Measurements from ENCODE around the gene RSF1. TPM values are rescaled to one million over a fixed set of nuclear protein-coding genes. Genes with fewer than 3 reads are reported as not detected.

The RSF1 gene
- total RNA-seq, 2 donors from 2014 or later, result 80.8 to 87.1 TPM

DNA sequence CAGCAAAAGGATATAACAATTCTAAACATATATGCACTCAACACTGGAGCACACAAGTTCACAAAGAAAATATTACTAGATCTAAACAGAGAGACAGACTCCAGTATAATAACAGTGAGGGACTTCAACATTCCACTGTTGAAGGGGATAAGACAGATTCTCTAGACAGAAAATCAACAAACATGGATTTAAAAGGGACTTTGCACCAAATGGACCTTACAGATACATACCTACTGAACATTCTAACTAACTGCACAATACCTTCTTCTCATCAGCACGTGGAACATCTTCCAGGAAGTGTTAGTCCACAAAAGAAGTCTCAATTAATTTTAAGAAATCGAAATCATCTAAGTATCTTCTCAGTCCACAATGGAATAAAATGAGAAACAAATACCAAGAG, 26.6 kb downstream of the RSF1 start:
- no peak for ATAC-seq
- Mint-ChIP-seq H3K27me3 (no peaks in the 10 kb centered on the region), H3K4me1 (peaks cover 57% of the 10 kb centered on the region), H3K4me3 (no peak overlapping the region), H3K36me3 (ENCODE audit: low read depth) (peaks cover 2% of the 10 kb centered on the region), H3K27ac (no peak overlapping the region)
- no peaks in the 10 kb centered on the region for H3K9me3 ChIP-seq (ENCODE audit: control insufficient read depth, low read length, poor library complexity, severe bottlenecking)
- no peak for DNase-seq

DNA sequence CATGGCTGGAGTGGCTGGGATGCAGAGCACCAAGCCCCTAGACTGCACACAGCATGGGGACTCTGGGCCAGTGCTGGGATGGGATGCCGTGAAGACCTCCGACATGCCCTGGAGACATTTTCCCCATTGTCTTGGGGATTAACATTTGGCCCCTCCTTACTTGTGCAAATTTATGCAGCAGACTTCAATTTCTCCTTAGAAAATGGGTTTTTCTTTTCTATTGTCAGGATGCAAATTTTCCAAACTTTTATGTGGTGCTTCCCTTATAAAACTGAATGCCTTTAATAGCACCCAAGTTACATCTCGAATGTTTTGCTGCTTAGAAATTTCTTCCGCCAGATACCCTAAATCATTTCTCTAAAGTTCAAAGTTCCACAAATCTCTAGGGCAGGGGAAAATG, 29.2 kb downstream of the RSF1 start:
- H3K36me3 Mint-ChIP-seq (ENCODE audit: low read depth), result peaks cover 2% of the 10 kb centered on the region
- H3K9me3 ChIP-seq (ENCODE audit: control insufficient read depth, low read length, poor library complexity, severe bottlenecking), result no peaks in the 10 kb centered on the region
- no peak for DNase-seq
- no peak overlapping the region for H3K4me3 Mint-ChIP-seq
- H3K27ac Mint-ChIP-seq, result no peak overlapping the region
- H3K4me1 Mint-ChIP-seq, result peaks cover 62% of the 10 kb centered on the region
- no peak for ATAC-seq
- H3K27me3 Mint-ChIP-seq, result no peaks in the 10 kb centered on the region

DNA sequence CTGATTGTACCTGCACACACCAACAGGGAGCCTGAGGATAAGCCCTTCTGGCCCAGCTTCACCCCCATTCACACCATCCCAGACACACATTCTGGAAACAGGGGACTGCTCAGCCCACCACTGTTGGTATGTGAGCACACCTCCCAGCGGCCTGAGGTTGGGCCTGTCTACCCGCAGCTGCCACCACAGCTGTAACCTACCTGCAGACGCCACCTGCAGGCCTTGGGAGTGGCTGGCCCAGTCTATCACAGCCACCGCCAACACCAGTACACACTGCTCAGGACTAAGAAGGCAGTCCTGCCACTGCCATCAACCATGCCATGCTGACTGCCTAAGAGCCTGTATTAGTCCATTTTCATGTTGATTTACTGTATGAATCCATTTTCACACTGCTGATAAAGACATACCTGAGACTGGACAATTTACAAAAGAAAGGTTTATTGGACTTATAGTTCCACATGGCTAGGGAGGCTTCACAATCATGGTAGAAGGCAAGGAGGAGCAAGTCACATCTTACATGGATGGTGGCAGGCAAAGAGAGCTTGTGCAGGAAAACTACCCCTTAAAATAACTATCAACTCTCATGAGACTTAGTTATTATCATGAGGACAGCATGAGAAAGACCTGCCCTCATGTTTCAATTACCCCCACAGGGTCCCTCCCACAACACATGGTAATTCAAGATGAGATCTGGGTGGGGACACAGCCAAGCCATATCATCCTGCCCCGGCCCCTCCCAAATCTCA, 30.6 kb downstream of the RSF1 start:
- no peak overlapping the region for H3K27ac Mint-ChIP-seq
- ATAC-seq (no peak), DNase-seq (no peak)
- H3K27me3 Mint-ChIP-seq, result no peaks in the 10 kb centered on the region
- H3K36me3 Mint-ChIP-seq (ENCODE audit: low read depth), result peaks cover 2% of the 10 kb centered on the region
- peaks cover 53% of the 10 kb centered on the region for H3K4me1 Mint-ChIP-seq
- no peak overlapping the region for H3K4me3 Mint-ChIP-seq
- no peaks in the 10 kb centered on the region for H3K9me3 ChIP-seq (ENCODE audit: control insufficient read depth, low read length, poor library complexity, severe bottlenecking)

DNA sequence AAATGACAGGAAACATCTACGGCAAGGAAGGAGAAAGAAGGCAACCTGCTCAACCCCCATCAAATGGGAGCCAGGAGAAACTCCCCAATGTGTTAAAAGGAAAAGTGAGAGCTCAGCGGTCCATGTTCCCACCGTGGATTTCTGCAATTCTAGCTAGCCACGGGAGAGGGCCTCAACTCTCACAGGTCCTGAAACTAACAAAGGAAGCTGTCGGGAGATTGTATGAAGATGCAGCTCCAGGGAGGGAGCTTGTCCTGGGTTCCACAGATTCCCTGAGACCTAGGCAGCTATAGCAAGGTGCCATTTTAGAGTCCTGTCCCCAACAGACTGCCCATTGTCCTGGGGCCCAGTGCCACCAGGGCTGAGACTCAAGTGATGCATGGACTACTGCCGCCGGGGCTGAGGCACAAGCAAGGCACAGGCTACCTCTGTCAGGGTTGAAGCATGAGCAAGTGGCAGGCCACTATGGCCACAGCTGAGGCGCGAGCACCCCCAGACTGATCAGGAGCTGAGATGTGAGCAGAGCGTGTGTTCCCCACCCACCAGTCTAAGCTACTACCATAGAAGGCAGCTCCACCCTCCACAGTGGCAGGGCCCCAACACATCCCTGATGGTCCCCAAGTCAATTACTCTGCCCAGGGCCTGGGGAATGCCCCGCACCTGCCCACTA, 31.3 kb downstream of the RSF1 start:
- no peaks in the 10 kb centered on the region for H3K9me3 ChIP-seq (ENCODE audit: control insufficient read depth, low read length, poor library complexity, severe bottlenecking)
- H3K4me1 Mint-ChIP-seq, result peaks cover 51% of the 10 kb centered on the region
- no peak for ATAC-seq
- no peak for DNase-seq
- peaks cover 2% of the 10 kb centered on the region for H3K36me3 Mint-ChIP-seq (ENCODE audit: low read depth)
- H3K27me3 Mint-ChIP-seq, result no peaks in the 10 kb centered on the region
- H3K27ac Mint-ChIP-seq, result peak overlapping the region; percentile 46
- H3K4me3 Mint-ChIP-seq, result no peak overlapping the region

DNA sequence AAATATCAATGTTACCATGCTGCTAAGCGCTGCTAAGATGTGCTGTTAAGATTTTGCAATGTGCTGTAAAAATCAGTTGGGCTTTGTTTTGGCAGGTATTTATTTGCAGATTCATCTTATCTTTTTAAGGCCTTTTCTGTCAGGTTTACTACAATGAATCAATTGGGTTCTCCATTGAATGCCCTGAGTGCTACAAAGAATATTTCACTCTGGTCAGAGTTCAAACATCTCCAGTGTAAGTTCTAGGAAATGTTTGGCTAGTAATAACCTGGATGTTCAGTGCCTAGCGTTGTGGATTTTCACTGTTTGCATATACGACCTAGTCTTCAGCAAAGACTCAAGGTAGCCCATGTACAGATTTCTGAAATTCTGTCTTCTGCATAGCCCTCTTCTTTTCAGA, 36.0 kb downstream of the RSF1 start:
- Mint-ChIP-seq H3K4me1 (peaks cover 37% of the 10 kb centered on the region), H3K36me3 (ENCODE audit: low read depth) (peaks cover 2% of the 10 kb centered on the region), H3K4me3 (no peak overlapping the region), H3K27me3 (no peaks in the 10 kb centered on the region), H3K27ac (peak overlapping the region; percentile 27)
- DNase-seq (no peak), ATAC-seq (no peak)
- no peaks in the 10 kb centered on the region for H3K9me3 ChIP-seq (ENCODE audit: control insufficient read depth, low read length, poor library complexity, severe bottlenecking)

DNA sequence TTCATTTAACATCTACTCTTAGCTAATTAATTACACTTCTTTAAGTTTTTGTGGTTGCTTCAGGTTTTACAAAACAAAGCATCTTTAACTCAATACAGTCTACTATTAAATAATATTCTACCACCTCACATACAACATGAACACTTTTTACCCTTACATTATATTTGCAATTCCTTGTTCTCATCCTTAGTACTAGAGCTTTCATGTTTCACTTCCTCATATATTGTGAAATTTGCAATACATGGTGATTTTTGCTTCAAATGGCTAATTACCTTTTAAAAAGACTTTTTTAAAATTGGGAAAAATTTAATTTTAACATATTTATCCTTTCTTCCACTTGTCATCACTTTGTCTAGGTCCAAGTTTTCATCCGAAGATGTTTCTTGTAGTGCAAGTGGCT, 37.5 kb downstream of the RSF1 start:
- no peak for ATAC-seq
- no peak overlapping the region for H3K27ac Mint-ChIP-seq
- H3K4me3 Mint-ChIP-seq, result no peak overlapping the region
- no peaks in the 10 kb centered on the region for H3K9me3 ChIP-seq (ENCODE audit: control insufficient read depth, low read length, poor library complexity, severe bottlenecking)
- H3K4me1 Mint-ChIP-seq, result peaks cover 33% of the 10 kb centered on the region
- DNase-seq, result no peak
- peaks cover 2% of the 10 kb centered on the region for H3K36me3 Mint-ChIP-seq (ENCODE audit: low read depth)
- H3K27me3 Mint-ChIP-seq, result no peaks in the 10 kb centered on the region

DNA sequence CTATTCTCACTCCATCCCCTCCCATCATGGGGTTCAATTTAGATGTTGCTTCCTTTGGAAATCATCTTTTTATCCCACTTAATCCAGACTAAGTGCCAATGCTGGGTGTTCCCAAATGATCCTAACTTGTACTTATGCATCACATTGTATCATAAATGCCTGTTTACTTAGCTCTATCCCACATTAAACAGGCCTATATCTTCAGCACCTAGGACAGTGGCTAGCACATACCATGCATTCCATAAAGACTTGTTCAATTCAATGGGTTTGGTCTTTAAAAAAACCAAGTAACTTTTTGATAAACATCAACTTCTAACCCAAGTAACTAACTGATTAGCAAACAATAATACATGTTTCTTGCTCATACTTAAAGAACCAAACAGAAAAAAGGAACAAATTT, 40.6 kb downstream of the RSF1 start:
- DNase-seq (no peak), ATAC-seq (no peak)
- no peaks in the 10 kb centered on the region for H3K27me3 Mint-ChIP-seq
- no peaks in the 10 kb centered on the region for H3K36me3 Mint-ChIP-seq (ENCODE audit: low read depth)
- H3K27ac Mint-ChIP-seq, result no peak overlapping the region
- H3K4me3 Mint-ChIP-seq, result no peak overlapping the region
- no peaks in the 10 kb centered on the region for H3K9me3 ChIP-seq (ENCODE audit: control insufficient read depth, low read length, poor library complexity, severe bottlenecking)
- H3K4me1 Mint-ChIP-seq, result peaks cover 29% of the 10 kb centered on the region

DNA sequence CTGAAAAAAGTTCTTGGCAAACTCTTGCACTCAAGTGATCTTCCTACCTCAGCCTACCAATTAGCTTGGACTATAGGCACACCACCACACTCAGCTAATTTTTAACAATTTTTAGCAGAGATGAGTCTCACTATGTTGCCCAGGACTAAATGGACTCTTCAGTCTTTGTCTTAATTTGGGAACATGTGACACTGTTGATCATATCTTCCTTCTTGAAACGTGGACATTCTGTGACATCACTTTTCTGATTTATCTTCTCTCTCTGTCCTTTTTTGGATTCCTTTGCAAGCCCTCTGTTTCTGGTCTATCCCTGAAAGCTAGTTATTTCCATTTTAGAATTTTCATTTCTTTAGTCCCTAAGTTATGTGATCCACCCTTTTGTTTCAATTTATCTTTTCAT, 42.0 kb downstream of the RSF1 start:
- no peaks in the 10 kb centered on the region for H3K9me3 ChIP-seq (ENCODE audit: control insufficient read depth, low read length, poor library complexity, severe bottlenecking)
- Mint-ChIP-seq H3K4me3 (no peak overlapping the region), H3K27ac (peak overlapping the region; percentile 41), H3K27me3 (no peaks in the 10 kb centered on the region), H3K36me3 (ENCODE audit: low read depth) (no peaks in the 10 kb centered on the region), H3K4me1 (peaks cover 27% of the 10 kb centered on the region)
- no peak for DNase-seq
- ATAC-seq, result no peak

DNA sequence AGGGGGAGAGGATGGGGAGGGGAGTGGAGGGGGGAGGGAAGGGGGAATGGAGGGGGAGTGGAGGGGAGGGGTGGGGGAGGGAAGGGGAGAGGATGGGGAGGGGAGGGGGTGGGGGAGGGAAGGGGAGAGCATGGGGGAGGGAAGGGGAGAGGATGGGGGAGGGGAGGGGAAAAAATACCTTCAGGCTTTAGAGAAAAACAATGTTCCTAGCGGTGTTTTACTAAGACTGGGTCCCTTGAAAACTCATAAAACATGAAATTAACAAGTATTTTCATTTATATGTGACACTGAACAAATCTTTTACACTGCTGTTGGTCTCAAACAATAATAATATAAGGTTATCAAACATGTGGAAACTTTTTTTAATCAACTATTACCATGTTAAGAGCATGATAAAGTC, 42.4 kb downstream of the RSF1 start:
- Mint-ChIP-seq H3K27me3 (no peaks in the 10 kb centered on the region), H3K4me1 (peaks cover 27% of the 10 kb centered on the region), H3K36me3 (ENCODE audit: low read depth) (no peaks in the 10 kb centered on the region)

DNA sequence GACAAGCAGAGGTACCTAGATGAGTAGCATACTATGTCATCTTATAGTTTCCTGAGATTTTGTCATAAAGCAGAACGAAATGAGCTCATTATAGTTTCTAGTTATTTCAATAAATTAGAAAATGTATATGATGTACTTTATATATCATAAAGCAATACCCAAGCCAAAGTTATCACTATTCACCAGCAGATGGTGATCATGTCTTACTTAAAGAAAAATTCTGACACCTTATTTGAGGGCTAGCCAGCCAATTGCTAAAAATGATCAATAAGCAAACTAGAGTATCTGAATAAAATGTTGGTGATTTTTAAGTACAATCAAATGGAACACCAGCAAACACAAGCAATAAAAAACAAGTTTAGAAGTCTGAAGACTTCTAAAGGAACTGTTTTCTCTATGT, 44.1 kb downstream of the RSF1 start:
- Mint-ChIP-seq H3K4me1 (peaks cover 35% of the 10 kb centered on the region), H3K27me3 (no peaks in the 10 kb centered on the region), H3K4me3 (no peak overlapping the region), H3K36me3 (ENCODE audit: low read depth) (no peaks in the 10 kb centered on the region), H3K27ac (no peak overlapping the region)
- ATAC-seq (no peak), DNase-seq (no peak)
- H3K9me3 ChIP-seq (ENCODE audit: control insufficient read depth, low read length, poor library complexity, severe bottlenecking), result no peaks in the 10 kb centered on the region

More for the DNA sequence above, 42.4 kb downstream of the RSF1 start:
- DNase-seq, result no peak
- Mint-ChIP-seq H3K4me3 (no peak overlapping the region), H3K27ac (peak overlapping the region; percentile 41)
- ATAC-seq, result no peak
- H3K9me3 ChIP-seq (ENCODE audit: control insufficient read depth, low read length, poor library complexity, severe bottlenecking), result no peaks in the 10 kb centered on the region

DNA sequence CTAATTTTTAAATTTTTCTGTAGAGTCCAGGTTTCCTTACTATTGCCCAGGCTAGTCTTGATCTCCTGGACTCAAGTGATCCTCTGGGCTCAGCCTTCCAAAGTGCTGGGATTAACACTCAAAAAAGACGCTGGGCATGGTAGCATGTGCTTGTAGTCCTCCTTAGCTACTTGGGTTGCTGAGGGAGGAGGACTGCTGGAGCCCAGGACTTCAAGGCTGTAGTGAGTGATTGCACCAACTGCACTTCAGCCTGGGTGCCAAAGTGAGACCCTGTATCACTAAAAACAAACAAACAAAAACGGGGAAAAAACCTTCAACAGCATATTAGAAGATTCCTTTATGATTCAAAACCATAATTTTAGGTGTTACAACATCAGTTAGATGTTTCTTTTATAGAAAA, 44.6 kb downstream of the RSF1 start:
- no peak overlapping the region for H3K4me3 Mint-ChIP-seq
- H3K27ac Mint-ChIP-seq, result no peak overlapping the region
- ATAC-seq (no peak), DNase-seq (no peak)
- peaks cover 40% of the 10 kb centered on the region for H3K4me1 Mint-ChIP-seq
- H3K27me3 Mint-ChIP-seq, result no peaks in the 10 kb centered on the region
- H3K36me3 Mint-ChIP-seq (ENCODE audit: low read depth), result no peaks in the 10 kb centered on the region
- H3K9me3 ChIP-seq (ENCODE audit: control insufficient read depth, low read length, poor library complexity, severe bottlenecking), result no peaks in the 10 kb centered on the region

DNA sequence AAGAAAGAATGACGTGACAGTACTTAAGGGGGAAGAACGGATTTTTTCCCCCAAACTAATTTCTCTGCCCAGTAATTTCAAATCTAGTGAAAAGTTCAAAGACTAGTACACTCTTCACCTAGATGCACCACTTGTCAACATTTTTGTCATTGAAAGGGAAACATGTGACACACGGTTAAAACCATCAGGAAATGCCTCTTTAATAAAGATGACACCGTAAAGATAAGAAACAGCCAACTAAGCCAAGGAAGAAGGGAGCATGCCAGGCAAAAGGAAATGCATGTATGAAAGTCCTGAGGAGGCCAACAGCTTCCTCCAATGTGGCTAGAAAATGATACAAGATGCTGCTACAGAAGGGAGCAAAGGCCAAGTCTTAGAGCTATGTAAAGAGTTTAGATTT, 49.4 kb downstream of the RSF1 start:
- no peaks in the 10 kb centered on the region for H3K9me3 ChIP-seq (ENCODE audit: control insufficient read depth, low read length, poor library complexity, severe bottlenecking)
- H3K36me3 Mint-ChIP-seq (ENCODE audit: low read depth), result no peaks in the 10 kb centered on the region
- H3K27me3 Mint-ChIP-seq, result no peaks in the 10 kb centered on the region
- H3K27ac Mint-ChIP-seq, result peak overlapping the region; percentile 78
- DNase-seq (no peak), ATAC-seq (peak; percentile 59)
- peaks cover 38% of the 10 kb centered on the region for H3K4me1 Mint-ChIP-seq
- H3K4me3 Mint-ChIP-seq, result peak overlapping the region; percentile 43

DNA sequence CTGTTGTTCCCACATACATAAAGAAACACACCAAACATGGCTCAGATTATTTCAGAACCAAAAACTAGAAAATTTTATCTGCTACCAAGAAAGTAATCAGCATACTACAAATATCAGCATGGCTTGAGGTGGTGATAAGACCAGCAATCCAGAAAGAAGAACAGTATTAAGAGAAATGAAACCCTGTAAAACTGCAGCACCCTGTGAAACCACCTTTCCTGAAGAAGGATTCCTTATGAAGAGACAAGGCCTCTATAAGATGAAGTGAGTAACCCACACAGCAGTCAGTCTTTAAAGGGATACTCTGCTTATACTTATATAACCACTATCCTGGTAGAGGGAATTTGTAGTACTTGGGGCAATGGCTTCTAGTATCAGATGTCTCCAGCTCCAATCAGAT, 49.9 kb downstream of the RSF1 start:
- H3K27ac Mint-ChIP-seq, result peak overlapping the region; percentile 78
- no peak for DNase-seq
- ATAC-seq, result no peak
- no peaks in the 10 kb centered on the region for H3K9me3 ChIP-seq (ENCODE audit: control insufficient read depth, low read length, poor library complexity, severe bottlenecking)
- no peaks in the 10 kb centered on the region for H3K36me3 Mint-ChIP-seq (ENCODE audit: low read depth)
- H3K27me3 Mint-ChIP-seq, result no peaks in the 10 kb centered on the region
- peaks cover 40% of the 10 kb centered on the region for H3K4me1 Mint-ChIP-seq
- H3K4me3 Mint-ChIP-seq, result peak overlapping the region; percentile 43

DNA sequence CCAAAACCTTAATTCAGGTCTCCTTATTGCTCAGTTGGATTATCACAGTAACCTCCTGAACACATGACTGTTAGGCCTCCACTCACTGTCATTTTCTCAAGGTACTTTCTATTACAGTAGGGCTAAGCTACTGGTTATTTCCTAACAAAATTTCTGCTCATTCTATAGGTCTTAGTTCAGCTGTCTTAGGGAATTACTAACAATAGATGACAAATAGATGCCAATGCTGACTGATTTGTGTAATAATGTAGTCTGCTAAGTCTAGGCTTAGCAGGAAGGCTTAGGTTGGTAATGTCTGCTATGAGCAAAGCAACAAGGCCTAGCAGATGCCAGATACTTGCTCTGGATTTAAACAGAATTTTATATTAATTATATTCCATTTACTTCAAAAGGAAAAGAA, 58.1 kb downstream of the RSF1 start:
- Mint-ChIP-seq H3K27ac (peak overlapping the region; percentile 49), H3K4me1 (peaks cover 23% of the 10 kb centered on the region), H3K36me3 (ENCODE audit: low read depth) (peaks cover 5% of the 10 kb centered on the region), H3K4me3 (peak overlapping the region; percentile 25), H3K27me3 (no peaks in the 10 kb centered on the region)
- ATAC-seq (no peak), DNase-seq (no peak)
- no peaks in the 10 kb centered on the region for H3K9me3 ChIP-seq (ENCODE audit: control insufficient read depth, low read length, poor library complexity, severe bottlenecking)
